Neuron (in vitro differentiated cells): ENCODE measurements around the gene SLC8A3.

ENCODE experiments used
- H2AFZ ChIP-seq: one replicate; pipeline ENCODE4 v1.6.1; 2013; ENCODE audit warnings: low read depth, mild to moderate bottlenecking, inconsistent platforms, low read length, moderate library complexity
- H3K27me3 ChIP-seq: one replicate; pipeline ENCODE4 v1.6.1; 2013; ENCODE audit warnings: low read length; ENCODE audit not compliant: insufficient read depth
- H3K36me3 ChIP-seq: one replicate; pipeline ENCODE4 v1.6.1; 2013; ENCODE audit warnings: low read length; ENCODE audit not compliant: insufficient read depth
- H3K4me1 ChIP-seq: one replicate; pipeline ENCODE4 v1.6.1; 2013; ENCODE audit warnings: low read length; ENCODE audit not compliant: insufficient read depth
- H3K4me3 ChIP-seq: 2 replicates; pipeline ENCODE4 v1.5.1; 2013; ENCODE audit warnings: mild to moderate bottlenecking, low read length, moderate library complexity
- H3K9me3 ChIP-seq: one replicate; pipeline ENCODE4 v1.6.1; 2013; ENCODE audit warnings: low read length

Gene SLC8A3

DNA sequence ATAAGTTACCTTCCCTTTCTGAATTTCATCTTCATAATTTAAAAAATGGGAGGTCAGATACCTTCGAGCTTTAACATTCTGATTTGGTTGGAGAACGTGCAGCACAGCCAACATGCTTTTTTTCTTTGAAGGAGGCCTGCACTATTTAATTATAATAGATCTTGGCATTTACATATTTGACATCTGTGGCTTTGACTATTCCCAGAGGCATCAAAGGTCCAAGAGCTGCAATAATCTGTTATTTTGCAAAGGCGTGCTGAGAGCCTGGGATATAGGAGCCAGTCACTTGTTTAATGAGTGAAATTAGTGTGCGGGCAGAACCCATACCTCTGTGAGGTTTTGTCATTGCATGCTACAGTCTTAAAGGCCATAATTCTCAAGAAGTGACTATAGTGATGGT is 26.4 kb downstream of the SLC8A3 start:
- no peaks in the 10 kb centered on the region for H3K4me1 ChIP-seq
- no peak overlapping the region for H2AFZ ChIP-seq
- no peak overlapping the region for H3K4me3 ChIP-seq
- no peaks in the 10 kb centered on the region for H3K9me3 ChIP-seq
- H3K27me3 ChIP-seq = no peaks in the 10 kb centered on the region
- H3K36me3 ChIP-seq = no peaks in the 10 kb centered on the region

DNA sequence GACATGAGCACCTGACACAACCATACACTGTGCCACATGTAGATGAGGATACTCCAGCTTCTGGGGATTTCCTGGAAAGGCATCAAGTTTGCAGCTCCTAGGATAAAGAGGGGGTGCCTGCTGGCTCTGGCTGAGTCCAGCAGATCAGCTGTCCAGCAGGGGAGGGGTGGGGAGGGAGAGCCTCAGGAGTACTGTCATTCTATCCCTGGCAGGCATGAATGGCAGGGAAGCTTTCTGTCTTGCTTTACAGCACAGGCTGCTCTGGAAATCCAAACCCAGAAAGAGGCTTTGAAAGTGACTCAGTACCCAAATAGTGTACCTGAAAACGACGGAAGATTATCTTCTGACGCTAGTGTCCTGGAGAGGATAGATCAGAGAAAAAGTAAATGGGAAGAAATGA is 32.2 kb downstream of the SLC8A3 start:
- Histone ChIP-seq H3K36me3 (no peaks in the 10 kb centered on the region), H3K9me3 (no peaks in the 10 kb centered on the region), H3K27me3 (peaks cover 4% of the 10 kb centered on the region), H3K4me1 (no peaks in the 10 kb centered on the region), H3K4me3 (no peak overlapping the region), H2AFZ (no peak overlapping the region)

DNA sequence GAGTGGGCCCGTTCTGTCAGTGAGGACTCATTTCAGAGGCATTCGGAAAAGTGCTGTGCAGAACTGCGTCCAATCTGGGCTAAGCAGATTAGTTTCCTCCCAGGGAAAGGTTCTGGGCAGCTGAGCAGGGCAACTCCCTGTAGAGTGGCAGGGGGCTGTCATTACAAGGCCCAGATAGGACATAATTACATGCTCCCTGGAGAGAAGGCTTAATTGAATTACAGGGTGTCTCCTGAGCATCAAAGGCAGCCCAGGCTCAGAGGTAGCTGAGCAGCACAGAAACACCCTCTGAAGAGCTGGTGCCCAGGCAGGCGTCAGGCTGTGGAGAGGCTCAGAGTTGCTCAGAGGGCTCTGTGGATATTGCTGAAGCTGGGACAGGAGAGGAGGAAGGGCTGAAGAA is 36.0 kb downstream of the SLC8A3 start:
- no peak overlapping the region for H3K4me3 ChIP-seq
- peaks cover 9% of the 10 kb centered on the region for H3K27me3 ChIP-seq
- H3K4me1 ChIP-seq = no peaks in the 10 kb centered on the region
- no peaks in the 10 kb centered on the region for H3K9me3 ChIP-seq
- no peaks in the 10 kb centered on the region for H3K36me3 ChIP-seq
- no peak overlapping the region for H2AFZ ChIP-seq

DNA sequence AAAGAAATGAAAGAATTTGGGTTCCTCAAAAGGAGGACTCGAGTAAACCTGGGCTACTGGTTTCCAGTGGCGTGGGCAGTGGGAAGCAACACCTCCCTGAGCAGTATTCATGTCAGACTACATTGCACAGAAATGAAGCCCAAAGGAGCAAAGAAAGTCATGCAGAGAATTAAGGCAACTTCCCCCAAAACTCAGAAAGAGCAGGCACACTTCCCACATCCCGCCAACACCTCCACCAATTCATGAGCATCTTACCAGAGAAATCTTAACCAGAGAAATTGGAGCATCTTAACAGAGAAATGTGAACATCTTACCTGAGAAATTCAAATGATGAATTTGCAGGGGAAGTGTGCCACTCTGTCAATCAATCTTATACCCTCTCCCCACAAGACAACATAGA is 36.7 kb downstream of the SLC8A3 start:
- H3K4me3 ChIP-seq = no peak overlapping the region
- no peaks in the 10 kb centered on the region for H3K36me3 ChIP-seq
- H2AFZ ChIP-seq = no peak overlapping the region
- no peaks in the 10 kb centered on the region for H3K4me1 ChIP-seq
- no peaks in the 10 kb centered on the region for H3K9me3 ChIP-seq
- H3K27me3 ChIP-seq = peaks cover 9% of the 10 kb centered on the region

DNA sequence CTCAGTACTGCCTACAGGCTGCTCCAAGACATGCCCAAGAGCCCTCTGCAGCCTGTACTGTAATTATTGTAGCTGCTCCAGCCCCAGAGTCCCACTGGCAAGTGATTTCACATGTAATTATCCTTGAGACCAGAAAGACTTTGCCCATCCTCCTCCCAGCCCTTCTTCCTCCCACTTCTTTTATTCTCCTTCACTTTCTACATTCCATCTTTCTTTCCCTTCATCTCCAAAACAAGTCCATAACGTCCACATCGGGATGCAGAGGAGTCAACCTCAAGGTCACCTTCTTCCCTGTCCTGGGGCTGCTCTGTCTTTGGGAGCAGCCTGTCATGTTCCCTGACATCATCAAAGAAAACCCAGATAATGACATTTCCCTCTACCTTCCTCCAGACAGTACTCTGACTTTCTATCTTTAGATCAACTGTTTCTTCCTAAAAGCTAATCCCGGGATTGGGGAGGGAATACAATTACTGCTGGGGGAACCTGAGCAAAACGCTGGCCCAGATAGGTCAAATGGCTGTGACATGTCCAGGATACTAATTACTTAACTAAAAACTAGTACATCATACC is 39.1 kb downstream of the SLC8A3 start:
- Histone ChIP-seq H2AFZ (no peak overlapping the region), H3K4me3 (no peak overlapping the region), H3K9me3 (no peaks in the 10 kb centered on the region), H3K36me3 (no peaks in the 10 kb centered on the region), H3K4me1 (no peaks in the 10 kb centered on the region), H3K27me3 (peaks cover 9% of the 10 kb centered on the region)

DNA sequence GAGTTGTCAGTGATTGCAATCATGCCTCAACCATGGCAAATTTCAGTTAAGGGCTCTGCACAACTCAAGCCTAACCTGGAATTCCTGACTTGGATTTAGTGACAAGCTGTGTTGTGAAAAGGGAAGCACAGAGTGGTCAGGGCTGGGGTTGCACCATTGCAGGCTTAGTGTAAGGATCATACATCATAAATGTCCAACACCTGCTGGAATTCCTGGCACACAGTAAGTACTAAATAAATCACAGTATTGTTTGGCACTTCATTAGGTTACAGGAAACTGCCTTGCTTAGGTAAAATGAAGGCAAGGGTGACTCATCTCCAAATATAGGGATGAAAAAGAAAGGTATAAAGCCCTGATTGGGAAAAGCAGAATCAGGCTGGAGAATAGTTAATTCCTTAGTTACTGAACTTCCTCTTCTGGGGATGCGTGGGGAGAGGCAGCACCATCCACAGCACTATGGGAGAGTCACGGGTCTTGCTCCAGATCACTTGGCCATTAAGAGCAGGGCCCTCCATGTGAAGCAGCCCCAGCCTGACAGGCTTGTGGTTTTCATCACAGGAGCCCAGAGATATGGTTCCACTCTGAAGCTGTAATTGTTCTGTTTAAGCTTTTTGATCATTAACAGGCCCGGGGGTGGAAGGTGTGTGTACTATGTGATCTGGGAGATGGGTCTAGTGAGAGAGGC is 39.7 kb downstream of the SLC8A3 start:
- no peak overlapping the region for H2AFZ ChIP-seq
- no peak overlapping the region for H3K4me3 ChIP-seq
- no peaks in the 10 kb centered on the region for H3K36me3 ChIP-seq
- H3K27me3 ChIP-seq = peaks cover 9% of the 10 kb centered on the region
- H3K4me1 ChIP-seq = no peaks in the 10 kb centered on the region
- H3K9me3 ChIP-seq = no peaks in the 10 kb centered on the region

DNA sequence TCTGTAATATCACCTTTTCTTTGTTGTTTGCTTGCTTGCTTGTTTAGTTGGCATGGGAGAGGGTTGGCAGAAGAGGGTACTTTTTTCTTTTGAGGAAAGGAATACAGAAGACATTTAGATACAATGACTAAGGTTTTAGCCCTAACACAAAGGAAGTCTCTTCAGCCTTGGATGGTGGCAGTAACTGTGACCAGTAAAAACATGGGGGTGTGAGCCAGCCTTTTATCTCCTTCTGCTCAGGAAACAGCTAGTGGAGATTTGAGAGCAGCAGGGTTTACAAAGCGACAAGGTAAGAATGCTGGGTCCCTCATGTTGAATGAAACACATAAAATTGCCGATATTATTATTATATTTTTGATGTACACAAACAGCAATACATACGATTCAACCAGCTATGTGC is 40.4 kb downstream of the SLC8A3 start:
- Histone ChIP-seq H3K4me3 (no peak overlapping the region), H3K9me3 (no peaks in the 10 kb centered on the region), H3K4me1 (no peaks in the 10 kb centered on the region), H2AFZ (no peak overlapping the region), H3K36me3 (no peaks in the 10 kb centered on the region), H3K27me3 (peaks cover 6% of the 10 kb centered on the region)

DNA sequence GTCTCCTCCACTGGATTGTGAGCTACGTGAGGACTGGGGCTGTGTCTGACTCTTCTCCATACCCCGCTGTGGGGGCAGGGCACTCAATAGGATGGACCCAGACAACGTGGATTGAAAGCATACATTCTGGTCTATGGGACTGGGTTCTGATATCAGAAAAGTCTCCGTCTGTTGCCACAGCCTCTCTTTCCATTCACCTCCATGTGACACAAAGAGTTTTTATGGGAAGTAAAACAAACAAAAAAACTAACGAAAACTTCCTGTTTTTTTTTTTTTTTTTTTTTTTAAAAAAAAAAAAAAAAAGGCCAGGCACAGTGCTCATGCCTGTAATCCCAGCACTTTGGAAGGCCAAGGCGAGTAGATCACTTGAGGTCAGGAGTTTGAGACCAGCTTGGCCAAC is 44.7 kb downstream of the SLC8A3 start:
- H2AFZ ChIP-seq = no peak overlapping the region

DNA sequence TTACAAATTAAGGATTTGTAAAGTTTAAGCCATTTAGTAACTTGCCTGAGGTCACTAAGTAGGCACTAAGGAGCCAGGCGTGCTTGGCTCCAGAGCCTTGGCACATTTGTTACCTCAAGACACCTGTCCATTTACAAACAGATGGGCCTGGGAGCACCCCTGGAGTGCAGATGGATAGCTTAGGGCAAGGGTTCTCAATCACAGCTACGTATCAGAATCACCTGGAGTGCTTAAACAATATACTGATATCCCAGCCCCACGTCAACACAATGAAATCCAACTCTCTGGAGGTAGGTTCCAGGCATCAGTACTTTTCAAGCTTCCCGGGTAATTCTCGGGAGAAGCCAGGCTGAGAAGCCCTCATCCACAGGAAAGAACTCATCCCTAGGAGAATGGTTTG is 45.4 kb downstream of the SLC8A3 start:
- Histone ChIP-seq H3K4me1 (no peaks in the 10 kb centered on the region), H3K9me3 (no peaks in the 10 kb centered on the region), H3K4me3 (no peak overlapping the region), H3K36me3 (no peaks in the 10 kb centered on the region), H3K27me3 (peaks cover 8% of the 10 kb centered on the region), H2AFZ (no peak overlapping the region)

More for the DNA sequence above, 44.7 kb downstream of the SLC8A3 start:
- no peaks in the 10 kb centered on the region for H3K36me3 ChIP-seq
- H3K4me1 ChIP-seq = no peaks in the 10 kb centered on the region
- H3K27me3 ChIP-seq = peaks cover 9% of the 10 kb centered on the region
- no peaks in the 10 kb centered on the region for H3K9me3 ChIP-seq
- no peak overlapping the region for H3K4me3 ChIP-seq

DNA sequence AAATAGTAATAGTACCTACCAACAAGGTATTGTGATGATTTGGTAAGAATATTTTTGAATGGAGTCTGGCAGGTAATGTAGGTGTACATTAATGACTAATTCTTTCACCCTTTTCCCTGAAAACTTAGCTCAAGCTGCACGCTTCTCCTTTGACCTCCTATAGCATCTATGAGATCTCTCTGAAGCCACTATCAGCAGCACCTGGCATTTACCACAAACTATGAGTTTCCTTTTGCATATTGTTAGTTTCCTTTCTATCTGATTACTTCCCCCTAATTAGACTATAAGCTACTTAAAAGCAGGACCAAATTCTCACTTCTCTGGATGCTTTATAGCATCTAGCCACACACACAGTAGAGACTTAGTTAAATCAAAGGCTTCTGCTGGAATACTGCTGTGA is 48.1 kb downstream of the SLC8A3 start:
- Histone ChIP-seq H2AFZ (no peak overlapping the region), H3K9me3 (no peaks in the 10 kb centered on the region), H3K4me3 (no peak overlapping the region), H3K4me1 (no peaks in the 10 kb centered on the region), H3K27me3 (peaks cover 5% of the 10 kb centered on the region), H3K36me3 (no peaks in the 10 kb centered on the region)

DNA sequence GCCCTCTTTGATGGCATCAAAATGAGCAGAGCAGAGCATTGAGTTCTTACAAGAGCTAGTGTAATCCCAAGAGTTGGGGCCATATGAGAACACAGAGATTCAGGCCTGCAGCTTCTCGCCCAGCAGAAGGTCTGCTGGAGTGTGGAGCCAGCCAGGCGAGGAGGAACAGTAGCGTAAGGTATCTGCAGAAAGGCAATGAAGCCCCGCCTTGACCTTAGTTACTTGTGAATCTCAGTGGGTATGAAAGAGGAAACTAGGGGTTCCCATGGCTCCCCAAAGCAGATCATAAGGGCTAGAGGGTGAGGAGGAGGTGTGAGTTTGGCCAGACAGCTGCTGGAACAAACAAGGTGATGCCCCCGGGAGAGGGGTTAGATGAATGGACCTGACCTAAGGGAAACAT is 49.4 kb downstream of the SLC8A3 start:
- H3K27me3 ChIP-seq = peaks cover 9% of the 10 kb centered on the region
- no peak overlapping the region for H3K4me3 ChIP-seq
- no peak overlapping the region for H2AFZ ChIP-seq
- no peaks in the 10 kb centered on the region for H3K9me3 ChIP-seq
- no peaks in the 10 kb centered on the region for H3K4me1 ChIP-seq
- H3K36me3 ChIP-seq = no peaks in the 10 kb centered on the region

DNA sequence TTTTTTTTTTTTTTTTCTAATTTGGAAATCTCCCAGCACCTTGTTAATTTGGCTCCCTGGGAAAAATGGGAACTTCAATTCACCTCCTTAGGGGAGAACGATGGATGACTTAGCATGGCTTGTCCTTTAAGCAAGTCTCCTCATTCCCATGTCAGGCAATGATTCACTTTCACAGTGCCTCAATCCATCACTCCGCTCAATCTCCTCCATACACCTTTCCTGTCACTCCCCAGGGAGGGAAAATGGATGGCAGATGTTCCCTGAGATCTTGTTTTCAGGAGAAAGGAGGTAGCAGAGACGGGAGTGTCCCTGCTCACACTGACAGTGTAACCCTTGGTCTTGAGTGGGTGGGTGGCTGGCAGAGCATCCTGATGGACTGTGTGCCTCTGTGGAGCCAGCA is 51.0 kb downstream of the SLC8A3 start:
- Histone ChIP-seq H3K27me3 (peaks cover 14% of the 10 kb centered on the region), H3K4me3 (no peak overlapping the region), H3K4me1 (no peaks in the 10 kb centered on the region), H3K9me3 (no peaks in the 10 kb centered on the region), H2AFZ (no peak overlapping the region), H3K36me3 (no peaks in the 10 kb centered on the region)

DNA sequence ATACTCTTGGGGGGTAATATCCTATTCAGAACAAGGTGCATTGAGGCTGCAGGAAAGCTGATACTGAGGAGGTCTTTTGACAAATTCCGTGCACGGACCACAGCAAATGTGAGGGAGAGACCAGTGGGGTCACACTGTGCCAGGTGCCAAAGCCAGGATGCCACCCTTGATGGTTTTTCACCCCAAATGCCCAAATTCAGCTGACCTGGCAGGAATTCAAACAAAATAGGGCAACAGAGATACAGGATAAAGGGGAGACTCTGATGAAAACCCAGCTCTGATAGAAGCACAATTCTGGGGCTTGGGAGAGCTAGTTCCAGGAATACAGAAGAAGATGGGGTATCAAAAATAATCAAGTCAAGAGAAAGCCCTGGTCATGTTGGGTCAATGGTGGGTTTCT is 55.3 kb downstream of the SLC8A3 start:
- Histone ChIP-seq H2AFZ (no peak overlapping the region), H3K27me3 (peaks cover 8% of the 10 kb centered on the region), H3K4me3 (no peak overlapping the region), H3K4me1 (peaks cover 7% of the 10 kb centered on the region), H3K9me3 (no peaks in the 10 kb centered on the region), H3K36me3 (no peaks in the 10 kb centered on the region)

DNA sequence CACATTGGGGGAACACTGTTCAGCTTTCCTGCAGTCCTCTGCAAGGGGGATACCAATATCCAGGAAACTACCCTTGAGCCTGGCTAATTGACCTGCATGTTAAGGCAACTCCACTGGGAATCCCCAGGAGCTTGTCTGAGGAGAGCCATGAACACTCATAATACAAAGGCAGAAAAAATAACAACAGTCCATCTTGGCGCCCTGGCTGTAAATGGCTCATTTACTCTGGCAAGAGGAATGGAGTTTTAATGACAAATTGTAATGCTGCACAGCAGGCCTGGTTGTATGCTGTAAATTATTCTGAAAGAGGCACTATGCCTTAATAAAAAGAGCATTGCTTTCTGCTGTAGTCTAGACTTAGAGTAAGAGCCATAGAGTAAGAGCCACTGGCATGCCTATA is 58.3 kb downstream of the SLC8A3 start:
- Histone ChIP-seq H3K4me1 (peaks cover 10% of the 10 kb centered on the region), H3K27me3 (peaks cover 8% of the 10 kb centered on the region), H3K4me3 (no peak overlapping the region), H3K9me3 (no peaks in the 10 kb centered on the region), H2AFZ (no peak overlapping the region), H3K36me3 (no peaks in the 10 kb centered on the region)
